Measurements from ENCODE around the gene PITRM1. TPM values are rescaled to one million over a fixed set of nuclear protein-coding genes. Genes with fewer than 3 reads are reported as not detected.
"Not testable (repeated sequence)": the region's sequence is repeated elsewhere in the genome, so short reads cannot be mapped to it uniquely, and the experiment has no call there.

Gene PITRM1
- polyA plus RNA-seq, 1 donor from 2014 or later, result 62.2 TPM

- TF ChIP-seq EZH2 (IDR thresholded peaks at IDR 0.05; ENCODE audit: borderline replicate concordance, insufficient read depth, low read length, poor library complexity, severe bottlenecking), result no peak
- TF ChIP-seq TAF1 (IDR thresholded peaks at IDR 0.05; ENCODE audit: low read depth), result no peak
- TF ChIP-seq MXI1 (conservative IDR thresholded peaks at IDR 0.05; ENCODE audit: poor library complexity, severe bottlenecking), result no peak
- TF ChIP-seq EP300 (conservative IDR thresholded peaks at IDR 0.05; ENCODE audit: poor library complexity, severe bottlenecking), result no peak
Measured at GRCh38 chr10:3190817-3191216, 18.2 kb upstream of the PITRM1 start (continued).

GRCh38 chr10:3187229-3187628, 14.6 kb upstream of the PITRM1 start:
- H3K9ac ChIP-seq (ENCODE audit: low read length); H3K4me2 ChIP-seq (ENCODE audit: low read length); H3K36me3 ChIP-seq (ENCODE audit: insufficient read depth, low read length): not testable (repeated sequence)

GRCh38 chr10:3186368-3186767, 13.8 kb upstream of the PITRM1 start:
- Histone ChIP-seq H3K4me2 (ENCODE audit: low read length) (no peak overlapping the region), H2AFZ (ENCODE audit: low read depth, low read length) (no peak overlapping the region), H3K9me2 (ENCODE audit: insufficient read depth, low read length) (no peaks in the 10 kb centered on the region), H3K27ac (ENCODE audit: low read length) (no peak overlapping the region), H3K9me3 (ENCODE audit: low read length) (no peaks in the 10 kb centered on the region), H4K20me1 (ENCODE audit: insufficient read depth) (no peaks in the 10 kb centered on the region), H3K27me3 (ENCODE audit: insufficient read depth, low read depth, low read length) (no peaks in the 10 kb centered on the region), H3K79me2 (replicated peaks; ENCODE audit: insufficient read depth, low read length) (no peaks in the 10 kb centered on the region), H3K36me3 (ENCODE audit: insufficient read depth, low read length) (no peaks in the 10 kb centered on the region), H3K4me3 (ENCODE audit: low read length) (no peak overlapping the region), H3K9ac (ENCODE audit: low read length) (no peak overlapping the region), H3F3A (ENCODE audit: insufficient read depth, low read length, poor library complexity, severe bottlenecking) (no peaks in the 10 kb centered on the region)
- TF ChIP-seq MXI1 (conservative IDR thresholded peaks at IDR 0.05; ENCODE audit: poor library complexity, severe bottlenecking) (no peak), EZH2 (IDR thresholded peaks at IDR 0.05; ENCODE audit: borderline replicate concordance, insufficient read depth, low read length, poor library complexity, severe bottlenecking) (no peak), EP300 (conservative IDR thresholded peaks at IDR 0.05; ENCODE audit: poor library complexity, severe bottlenecking) (no peak), TAF1 (IDR thresholded peaks at IDR 0.05; ENCODE audit: low read depth) (no peak), REST (IDR thresholded peaks at IDR 0.05; ENCODE audit: borderline replicate concordance) (no peak), RAD21 (conservative IDR thresholded peaks at IDR 0.05) (no peak), POLR2AphosphoS5 (IDR thresholded peaks at IDR 0.05) (no peak), CTCF (IDR thresholded peaks at IDR 0.05; ENCODE audit: poor library complexity, severe bottlenecking) (no peak), SMC3 (conservative IDR thresholded peaks at IDR 0.05; ENCODE audit: poor library complexity) (no peak)

More at GRCh38 chr10:3187229-3187628, 14.6 kb upstream of the PITRM1 start:
- not testable (repeated sequence) for H3K4me3 ChIP-seq (ENCODE audit: low read length); H3K27me3 ChIP-seq (ENCODE audit: insufficient read depth, low read depth, low read length); H3F3A ChIP-seq (ENCODE audit: insufficient read depth, low read length, poor library complexity, severe bottlenecking); H3K9me3 ChIP-seq (ENCODE audit: low read length); H2AFZ ChIP-seq (ENCODE audit: low read depth, low read length); H3K79me2 ChIP-seq (replicated peaks; ENCODE audit: insufficient read depth, low read length); H4K20me1 ChIP-seq (ENCODE audit: insufficient read depth); H3K27ac ChIP-seq (ENCODE audit: low read length); H3K9me2 ChIP-seq (ENCODE audit: insufficient read depth, low read length)

Data from neural cell (in vitro differentiated cells).